CD4-positive, alpha-beta T cell treated with Interleukin-2 at 100 ng/mL for 4 hours (primary cell): ENCODE data around the gene ARL13B.
A peak's percentile ranks its signal among the peaks of the same experiment; 100 is the strongest.
"Not testable (repeated sequence)": the region's sequence is repeated elsewhere in the genome, so short reads cannot be mapped to it uniquely, and the experiment has no call there.

Experiments used
- DNase-seq: peaks from one replicate; pipeline ENCODE4 v3.0.0-alpha.2; 2020; ENCODE audit warnings: low spot score

ARL13B gene

DNA sequence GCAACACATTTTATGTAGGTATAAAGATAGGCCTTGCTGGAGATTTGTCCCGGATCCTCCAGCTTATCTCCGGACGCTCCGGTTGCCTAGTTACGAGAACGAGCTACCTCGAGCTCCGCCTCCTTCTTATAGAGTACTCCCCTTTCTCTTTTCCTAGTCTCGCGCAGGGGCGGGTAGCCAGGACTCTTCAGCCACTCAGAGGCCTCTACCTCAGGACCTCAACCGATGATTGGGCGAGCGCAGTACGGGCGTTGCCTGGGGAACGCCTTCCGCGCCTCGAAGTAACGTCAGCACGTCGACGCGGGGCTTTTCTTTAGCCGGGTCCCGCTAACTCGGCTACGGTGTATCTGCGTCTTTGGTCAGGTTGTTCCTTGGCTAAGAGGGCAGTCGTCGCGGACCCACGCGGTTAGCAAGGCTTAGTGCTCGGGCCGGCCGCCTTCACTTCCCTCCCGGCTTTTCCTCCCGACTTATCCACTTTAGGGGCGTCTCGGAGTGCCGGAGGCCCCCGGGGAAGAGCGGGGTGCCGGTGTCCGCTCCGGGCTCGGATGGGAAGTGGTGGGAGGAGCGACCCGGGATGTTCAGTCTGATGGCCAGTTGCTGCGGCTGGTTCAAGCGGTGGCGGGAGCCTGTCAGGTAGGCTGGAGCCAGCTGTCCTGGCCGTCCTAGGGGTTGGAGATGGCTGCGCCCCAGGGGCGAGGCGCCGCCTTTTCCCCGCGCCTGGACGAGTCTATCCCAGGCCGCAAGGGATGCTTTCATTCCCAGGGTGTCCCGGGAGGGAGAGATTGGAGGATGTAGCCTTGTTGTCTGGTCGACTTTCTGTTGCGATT is at the start of gene ARL13B:
ARL13B (plus strand) TSS at position 306 of the 827 bp plus-strand sequence; CDS start at position 575, 269 bp downstream.
- DNase-seq: peak; percentile 96

DNA sequence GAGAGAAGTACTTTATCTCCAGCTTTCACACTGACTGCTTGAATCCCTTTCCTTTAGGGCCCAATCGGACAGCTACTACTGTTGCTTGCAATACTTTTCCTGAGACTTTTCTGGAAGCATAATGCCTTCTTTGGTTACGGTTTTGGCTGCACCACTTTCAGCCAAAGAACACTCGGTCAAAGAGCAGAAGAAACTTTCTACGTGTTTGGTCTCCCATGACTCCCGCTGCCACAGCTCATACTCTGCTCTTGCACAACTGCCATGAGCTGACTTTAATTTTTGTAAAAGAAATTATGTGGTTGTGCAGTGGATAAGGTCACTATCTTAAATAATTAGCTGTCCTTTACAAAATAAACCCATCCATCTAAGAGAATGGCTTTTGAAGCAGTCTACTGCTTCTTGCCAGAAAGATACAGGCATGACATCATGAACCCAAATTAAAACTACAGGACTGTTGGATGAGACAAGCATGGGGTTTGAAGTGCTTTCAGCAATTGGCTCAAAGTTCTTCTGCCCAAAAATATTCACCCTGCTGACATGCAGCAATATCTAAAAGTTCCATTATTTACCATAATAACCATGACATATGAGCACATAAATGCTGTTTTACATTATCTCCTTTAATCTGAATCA is 48.2 kb upstream of the ARL13B start:
- DNase-seq: no peak

DNA sequence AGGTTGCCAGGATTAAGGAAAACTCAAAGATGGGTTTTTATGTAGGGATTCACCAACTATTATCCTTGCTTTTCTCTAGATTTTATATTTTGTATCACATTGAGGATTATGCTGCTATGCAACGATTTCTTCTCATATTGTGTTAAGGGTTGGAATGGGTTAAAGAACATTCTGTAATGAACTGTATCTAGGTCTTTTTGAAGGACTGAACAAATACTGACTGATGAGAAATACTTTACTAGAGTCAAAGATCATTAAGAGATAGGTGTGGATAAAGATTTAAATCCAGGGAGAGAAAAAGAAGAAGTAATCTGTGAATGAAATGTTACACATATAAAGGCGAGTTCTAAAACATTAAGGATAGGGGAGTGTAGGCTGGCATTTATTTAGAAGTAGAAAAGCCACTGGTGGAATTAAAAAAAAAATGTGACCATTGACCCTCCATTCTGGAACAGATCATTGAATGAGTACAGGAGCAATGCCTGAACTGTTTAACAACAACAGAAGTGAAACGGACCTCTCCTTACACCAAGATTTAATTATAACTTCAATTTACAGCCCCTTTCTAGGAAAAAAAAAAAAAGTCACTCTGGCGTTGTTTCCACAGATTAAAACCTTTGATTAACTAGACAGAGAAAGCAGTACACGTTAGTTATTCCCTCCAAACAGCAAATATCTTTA is 45.4 kb upstream of the ARL13B start:
- no peak for DNase-seq

DNA sequence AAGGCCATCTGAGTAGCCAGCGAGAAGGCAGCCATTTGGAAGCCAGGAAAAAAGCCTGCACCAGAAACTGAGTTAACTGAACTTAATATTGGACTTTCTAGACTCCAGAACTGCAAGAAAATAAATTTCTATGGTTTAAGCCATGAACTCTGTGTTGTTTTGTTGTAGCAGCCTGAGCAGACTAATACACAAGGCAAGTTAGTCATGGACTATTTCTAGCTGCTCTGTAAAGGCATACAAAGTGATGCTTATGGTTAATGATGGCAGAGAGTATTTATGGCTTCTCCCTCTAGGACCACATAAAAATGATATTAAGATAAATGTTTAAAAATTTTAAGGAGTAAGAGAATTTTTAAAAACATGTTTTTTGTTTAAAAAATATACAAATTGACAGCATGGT is 43.4 kb upstream of the ARL13B start:
- DNase-seq: no peak

DNA sequence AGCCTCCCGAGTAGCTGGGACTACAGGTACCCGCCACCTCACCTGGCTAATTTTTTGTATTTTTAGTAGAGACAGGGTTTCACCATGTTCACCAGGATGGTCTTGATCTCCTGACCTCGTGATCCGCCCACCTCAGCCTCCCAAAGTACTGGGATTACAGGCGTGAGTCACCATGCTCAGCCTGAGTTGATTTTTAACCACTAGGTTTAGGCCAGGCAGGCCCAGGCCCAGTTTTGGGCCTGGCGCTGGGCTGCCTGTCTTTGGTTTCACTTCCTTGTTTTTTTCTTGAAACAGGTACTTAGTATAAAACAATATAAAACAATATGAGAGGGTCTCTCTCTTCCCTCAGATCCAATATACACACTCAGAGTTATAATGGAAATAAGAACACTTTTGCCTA is 42.5 kb upstream of the ARL13B start:
- not testable (repeated sequence) for DNase-seq

DNA sequence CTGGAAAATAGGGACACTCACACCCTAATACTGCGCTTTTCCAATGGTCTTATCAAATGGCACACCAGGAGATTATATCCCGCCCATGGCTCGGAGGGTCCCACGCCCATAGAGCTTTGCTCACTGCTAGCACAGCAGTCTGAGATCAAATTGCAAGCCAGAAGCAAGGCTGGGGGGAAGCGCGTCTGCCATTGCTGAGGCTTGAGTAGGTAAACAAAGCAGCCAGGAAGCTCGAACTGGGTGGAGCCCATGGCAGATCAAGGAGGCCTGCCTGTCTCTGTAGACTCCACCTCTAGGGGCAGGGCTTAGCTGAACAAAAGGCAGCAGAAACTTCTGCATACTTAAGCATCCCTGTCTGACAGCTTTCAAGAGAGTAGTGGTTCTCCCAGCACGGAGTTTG is 30.0 kb upstream of the ARL13B start:
- DNase-seq: not testable (repeated sequence)

DNA sequence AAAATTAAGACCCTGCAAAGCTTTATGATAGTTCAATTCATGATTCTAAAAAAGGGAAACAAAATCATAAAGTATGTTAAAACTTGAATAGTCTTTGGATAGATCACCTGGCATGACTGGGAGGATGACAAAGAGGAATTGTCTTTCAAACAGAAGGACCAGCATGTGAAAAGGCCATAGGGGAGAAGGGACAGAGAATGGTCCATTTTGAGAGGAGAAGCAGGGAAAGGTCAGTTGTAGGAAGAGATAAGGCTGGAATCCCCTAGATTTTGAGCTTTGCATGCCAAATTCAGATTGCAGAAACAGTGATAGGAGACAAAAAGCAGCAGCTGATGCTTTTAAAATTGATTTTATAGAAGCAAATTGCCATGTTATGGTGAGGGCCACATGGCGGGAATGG is 18.9 kb upstream of the ARL13B start:
- DNase-seq: no peak

DNA sequence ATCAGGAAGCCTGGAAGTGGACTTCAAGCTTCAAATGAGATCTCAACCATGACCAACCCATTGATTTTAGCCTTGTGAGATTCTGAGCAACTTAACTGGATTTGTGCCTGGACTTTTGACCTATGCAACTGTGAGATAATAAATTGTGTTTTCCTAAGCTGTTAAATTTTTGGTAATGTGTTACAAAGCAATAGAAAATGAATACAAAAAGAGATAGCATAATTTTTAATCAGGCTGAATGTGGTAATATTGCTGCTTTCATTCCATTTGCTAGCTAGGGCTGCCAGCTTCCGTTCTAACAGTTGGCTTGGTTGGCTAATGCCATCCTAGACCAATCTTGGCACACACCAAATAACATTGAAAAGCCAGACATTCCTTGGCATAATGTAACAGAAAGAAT is 18.5 kb upstream of the ARL13B start:
- no peak for DNase-seq

DNA sequence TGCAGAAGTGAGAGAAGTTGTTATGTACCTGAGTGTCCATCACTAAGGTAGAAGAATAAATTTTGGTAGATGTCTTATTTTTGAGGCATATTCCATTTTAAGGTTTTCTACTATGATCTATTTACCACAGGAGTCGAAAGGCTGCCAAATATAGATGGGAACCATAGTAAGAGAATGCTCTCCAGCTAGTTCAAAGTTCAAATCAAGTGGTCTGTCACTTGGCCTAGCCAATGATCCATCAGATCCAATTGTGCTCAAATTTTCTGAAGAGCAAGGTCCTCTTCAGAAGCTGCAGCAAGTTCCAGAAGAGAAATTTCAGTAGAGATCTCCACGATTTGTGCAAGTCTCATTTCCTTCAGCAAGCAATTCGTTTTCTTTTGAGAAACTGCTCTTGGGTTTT is 17.2 kb upstream of the ARL13B start:
- no peak for DNase-seq

DNA sequence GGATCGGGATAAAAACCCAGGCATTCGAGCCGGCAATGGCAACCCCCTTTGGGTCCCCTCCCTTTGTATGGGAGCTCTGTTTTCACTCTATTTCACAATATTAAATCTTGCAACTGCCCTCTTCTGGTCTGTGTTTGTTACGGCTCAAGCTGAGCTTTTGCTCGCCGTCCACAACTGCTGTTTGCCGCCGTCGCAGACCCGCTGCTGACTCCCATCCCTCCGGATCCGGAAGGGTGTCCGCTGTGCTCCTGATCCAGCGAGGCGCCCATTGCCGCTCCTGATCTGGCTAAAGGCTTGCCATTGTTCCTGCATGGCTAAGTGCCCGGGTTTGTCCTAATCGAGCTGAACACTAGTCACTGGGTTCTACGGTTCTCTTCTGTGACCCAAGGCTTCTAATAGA is 14.8 kb upstream of the ARL13B start:
- DNase-seq: not testable (repeated sequence)

DNA sequence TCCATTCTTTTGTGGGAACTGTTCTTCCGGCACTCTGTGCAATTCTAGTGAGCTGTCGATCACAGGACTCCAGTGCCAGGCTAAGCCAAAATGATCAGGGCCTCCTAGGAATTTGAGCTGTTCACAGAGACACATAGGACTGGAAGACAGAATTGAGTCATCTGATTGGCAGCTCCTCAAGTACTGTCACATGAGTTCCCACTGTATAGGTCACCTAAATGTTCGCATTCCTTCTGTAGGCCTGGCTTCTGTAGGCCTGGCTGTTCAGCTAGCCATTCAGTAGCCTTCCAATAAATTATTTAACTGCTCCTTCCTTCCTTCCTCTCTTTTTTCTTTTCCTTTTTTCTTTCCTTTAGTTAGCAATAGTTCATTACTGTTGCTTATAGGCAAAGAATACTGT is 10.5 kb upstream of the ARL13B start:
- no peak for DNase-seq

DNA sequence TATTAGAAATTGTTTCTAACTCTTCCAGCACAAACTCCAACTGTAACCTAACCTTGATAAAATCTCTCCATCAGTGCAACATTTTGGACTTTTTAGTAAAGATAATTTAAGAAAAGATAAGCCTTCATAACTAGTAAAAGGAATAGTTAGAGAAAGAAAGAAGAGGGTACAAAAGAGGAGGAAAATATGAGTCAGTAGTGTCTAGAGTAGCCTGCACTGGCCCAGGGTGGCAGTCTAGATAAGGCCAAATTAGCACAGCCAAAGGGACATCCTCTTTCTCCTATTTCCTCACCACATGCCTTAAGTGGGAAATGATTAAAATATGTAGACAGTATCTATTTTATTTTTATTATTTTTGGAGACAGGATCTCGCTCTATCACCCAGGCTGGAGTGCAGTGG is 10.0 kb upstream of the ARL13B start:
- DNase-seq: no peak

DNA sequence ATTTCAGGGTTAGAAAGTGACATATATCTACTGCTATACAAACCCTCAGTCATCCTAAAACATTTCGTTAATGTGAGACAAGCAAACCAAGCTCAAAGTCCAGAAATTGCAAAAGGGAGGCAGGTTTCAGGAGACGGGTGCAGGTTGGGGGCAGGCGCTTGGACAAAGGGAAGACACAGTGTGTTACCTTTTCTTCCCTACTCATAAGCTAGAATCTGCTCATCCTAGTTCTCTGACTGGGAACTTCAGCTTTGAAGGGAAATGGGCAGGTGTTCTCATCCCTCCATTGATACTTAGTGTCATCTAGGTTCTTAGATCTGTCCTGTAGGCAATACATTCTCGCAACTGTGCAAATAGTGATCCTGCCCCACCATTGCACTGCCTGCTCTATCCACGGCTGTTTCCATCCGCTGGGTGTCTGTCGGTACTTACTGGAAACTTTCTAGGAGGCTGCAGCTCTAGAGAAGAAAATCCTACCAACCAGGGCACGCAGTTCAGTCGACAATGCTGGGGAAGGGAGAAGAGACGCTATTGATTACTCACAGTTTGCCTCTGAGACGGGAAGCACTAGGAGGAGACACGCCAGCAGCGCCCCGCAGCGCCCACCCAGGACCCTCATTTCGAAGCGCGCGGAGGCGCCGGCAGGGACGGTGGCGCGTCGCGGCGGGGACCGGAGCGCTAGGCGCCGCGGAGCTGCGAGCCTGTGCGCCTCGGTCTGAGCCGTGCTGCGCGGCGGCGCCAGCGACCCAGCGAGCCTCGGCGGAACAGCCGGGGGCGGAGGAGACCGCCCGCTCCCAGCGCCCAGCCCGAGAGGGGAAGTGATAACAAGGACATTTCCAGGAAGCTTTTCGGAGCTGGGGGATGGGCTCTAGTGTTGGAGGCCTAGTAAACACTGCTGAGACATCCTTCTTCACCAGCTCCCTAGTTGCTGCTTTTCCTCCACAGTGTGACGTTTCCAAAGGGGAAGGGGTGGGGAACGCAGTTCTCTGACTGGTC is 6.5 kb upstream of the ARL13B start, which contains the start of gene PROS1:
PROS1 (minus strand) TSS at position 766 of the 996 bp plus-strand sequence; CDS start at position 619, 147 bp downstream.
- peak; percentile 28 for DNase-seq

DNA sequence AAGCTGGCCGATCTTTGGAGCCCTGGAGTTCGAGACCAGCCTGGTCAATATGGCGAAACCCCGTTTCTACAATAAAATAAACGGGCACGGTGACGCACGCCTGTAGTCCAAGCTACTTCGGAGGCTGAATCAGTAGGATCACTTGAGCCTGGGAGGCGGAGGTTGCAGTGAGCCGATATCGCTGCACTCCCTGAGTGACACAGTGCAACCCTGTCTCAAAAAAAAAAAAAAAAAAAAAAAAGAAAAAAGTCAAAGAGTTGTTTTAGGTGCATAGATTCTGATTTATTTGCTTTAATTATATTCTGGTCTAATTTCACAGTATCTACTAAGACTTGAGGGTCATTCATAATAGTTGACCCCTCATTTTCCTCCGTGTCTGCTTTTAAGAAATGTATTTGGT is 1.7 kb downstream of the ARL13B start:
- no peak for DNase-seq

DNA sequence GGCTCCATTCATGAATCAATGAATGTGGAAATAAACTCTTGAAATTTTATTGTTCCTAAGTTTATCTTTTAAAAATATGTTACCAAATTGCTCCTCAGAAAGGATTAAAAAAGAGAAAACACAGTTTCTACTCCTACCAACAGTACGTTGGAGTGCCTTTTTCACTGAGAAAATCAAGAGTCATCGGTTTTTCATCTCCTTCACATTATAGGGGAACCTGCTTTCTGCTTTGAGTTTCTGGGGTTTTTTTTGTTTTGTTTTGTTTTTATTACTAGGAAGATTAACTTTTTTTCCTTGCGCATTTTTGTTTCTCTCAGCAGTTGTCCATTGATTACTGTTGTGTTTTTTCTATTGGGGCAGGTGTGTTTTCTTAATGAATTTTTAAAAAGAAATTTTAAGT is 3.5 kb downstream of the ARL13B start:
- DNase-seq: no peak

DNA sequence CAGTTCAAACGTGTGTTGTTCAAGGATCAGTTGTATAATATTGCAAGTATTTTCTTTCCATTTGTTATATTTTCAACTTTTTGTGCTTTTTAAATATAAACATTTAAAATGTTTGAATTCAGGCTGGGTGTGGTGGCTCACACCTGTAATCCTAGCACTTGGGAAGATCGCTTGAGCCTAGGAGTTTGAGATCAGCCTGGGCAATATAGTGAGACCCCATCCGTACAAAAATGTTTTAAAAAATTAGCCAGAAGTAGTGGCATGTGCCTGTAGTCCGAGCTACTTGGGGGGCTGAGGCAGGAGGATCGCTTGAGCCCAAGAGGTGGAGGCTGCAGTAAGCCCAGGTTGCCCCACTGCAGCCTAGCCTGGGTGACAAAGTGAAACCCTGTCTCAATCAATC is 4.7 kb downstream of the ARL13B start:
- DNase-seq: no peak

DNA sequence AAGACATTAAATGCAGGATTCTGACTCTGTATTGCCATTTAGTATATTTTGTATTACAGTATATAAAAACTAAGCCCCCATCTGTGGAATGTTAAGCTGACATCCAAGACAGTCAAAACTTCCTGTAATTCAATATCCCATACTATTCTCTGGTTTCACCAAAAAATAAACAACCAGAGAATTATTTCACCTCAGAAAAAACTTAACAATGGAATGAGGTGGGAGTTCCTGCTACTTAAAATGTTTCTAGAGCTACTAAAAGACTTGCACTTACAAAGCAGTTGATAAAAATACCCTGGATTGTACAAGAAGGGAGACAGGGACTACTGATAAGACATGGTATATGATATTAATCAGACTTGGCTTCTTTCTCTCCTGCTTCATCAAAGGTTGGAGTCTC is 8.3 kb downstream of the ARL13B start:
- no peak for DNase-seq

DNA sequence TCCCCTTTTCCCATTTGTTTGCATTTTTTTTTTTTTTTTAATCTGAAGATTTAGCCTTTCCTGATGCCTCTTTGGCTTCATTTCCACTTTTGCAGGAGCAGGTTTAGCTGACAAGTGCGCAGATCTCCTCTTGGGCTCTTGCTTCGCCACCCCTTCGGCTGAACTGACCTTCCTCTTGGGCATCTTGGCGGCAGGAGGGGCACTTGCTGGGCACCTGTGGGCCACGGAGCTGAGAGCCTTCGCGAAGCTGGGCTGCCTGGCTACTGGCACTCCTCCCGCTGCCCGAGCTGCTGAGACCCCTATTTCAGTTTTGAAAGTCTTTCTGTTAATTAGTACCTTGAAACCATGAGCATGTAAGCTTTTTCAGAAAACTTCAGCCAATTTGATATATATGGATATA is 8.8 kb downstream of the ARL13B start:
- DNase-seq: no peak

DNA sequence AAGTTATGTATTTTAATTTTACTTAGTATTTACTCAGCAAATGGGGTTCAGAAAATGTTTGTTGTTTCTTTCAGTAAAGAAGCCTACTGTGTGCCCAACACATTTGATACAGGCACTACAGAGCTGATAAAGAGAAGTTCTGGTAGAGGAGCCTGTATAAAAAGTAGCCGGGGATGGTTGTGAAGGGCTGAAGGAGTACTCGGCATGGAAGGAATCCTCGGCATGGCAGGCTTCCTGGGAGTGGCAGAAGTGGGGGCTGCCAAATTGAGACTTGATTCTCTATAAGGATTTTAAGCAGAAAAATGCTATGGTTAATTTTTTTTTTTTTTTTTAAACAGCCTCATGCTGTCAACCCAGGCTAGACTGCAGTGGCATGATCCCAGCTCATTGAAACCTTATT is 9.3 kb downstream of the ARL13B start:
- DNase-seq: no peak

DNA sequence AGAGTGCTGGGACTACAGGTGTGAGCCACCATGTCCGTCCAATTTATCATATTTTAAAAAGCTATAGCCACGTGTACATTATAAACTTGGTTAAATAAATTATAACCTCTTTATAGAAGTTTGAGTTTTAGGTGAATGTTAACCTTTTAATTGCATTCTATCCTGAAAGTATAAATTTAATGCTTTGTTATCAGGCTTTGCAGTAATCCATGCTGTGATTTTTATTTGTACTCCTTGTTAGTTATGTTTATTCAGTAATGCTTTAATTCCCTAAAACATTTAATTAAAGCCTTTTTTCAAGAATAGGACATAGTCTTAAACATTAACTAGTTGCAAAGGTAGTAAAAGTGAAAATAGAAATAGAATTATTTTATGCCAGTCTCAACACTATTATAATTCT is 11.7 kb downstream of the ARL13B start:
- no peak for DNase-seq

DNA sequence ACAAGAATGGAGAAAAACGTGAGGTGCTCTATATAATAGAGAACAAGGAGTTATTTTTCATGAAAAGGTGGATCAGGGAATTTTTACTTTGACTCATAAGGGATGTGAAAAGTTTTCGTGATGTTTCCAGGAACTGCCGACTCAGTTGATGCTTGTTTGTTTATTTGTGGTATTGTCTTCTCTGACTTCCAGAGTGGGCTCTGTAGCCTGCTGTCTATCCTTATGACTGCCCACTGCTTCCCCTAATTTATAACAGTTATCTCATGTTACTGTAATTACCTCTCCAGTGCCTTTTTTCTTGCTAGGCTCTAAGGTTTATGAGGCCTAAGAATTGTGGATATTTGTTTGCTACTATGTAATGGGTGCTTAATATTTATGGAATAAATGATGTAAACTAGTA is 12.3 kb downstream of the ARL13B start:
- no peak for DNase-seq

DNA sequence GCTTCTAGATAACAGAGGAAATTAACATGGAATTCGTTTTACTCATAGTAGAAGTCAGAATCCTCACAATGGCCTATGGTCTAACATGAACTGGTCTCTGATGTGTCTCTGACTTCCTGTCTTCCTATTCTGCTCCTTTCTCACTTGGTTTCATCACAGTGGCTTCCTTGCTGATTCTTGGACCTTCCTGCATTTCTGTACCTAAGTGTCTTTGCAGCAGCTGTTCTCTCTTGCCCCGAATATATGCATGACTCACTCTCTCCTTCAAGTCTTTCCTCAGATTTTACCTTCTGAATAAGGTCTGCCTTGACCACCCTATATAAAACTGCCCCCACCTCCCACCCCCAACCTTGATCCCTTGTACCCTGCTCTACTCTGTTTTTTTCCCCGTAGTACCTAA is 14.1 kb downstream of the ARL13B start:
- DNase-seq: no peak
